ENCODE results near the gene PTGER2.
A peak's percentile ranks its signal among the peaks of the same experiment; 100 is the strongest.

The PTGER2 gene

GRCh38 chr14:52304248-52304904 lies 9.7 kb upstream of the PTGER2 start:
- DNase-seq (ENCODE audit: insufficient read length, low spot score) (no peak), FAIRE-seq (peak; percentile 76)

GRCh38 chr14:52305014-52305413 lies 9.1 kb upstream of the PTGER2 start:
- DNase-seq (ENCODE audit: insufficient read length, low spot score): no peak
- no peak for FAIRE-seq

- FAIRE-seq: peak; percentile 31
Measured at GRCh38 chr14:52307376-52307775, 6.7 kb upstream of the PTGER2 start.

GRCh38 chr14:52307905-52308304 lies 6.2 kb upstream of the PTGER2 start:
- FAIRE-seq: no peak
- no peak for DNase-seq (ENCODE audit: insufficient read length, low spot score)

More at GRCh38 chr14:52307376-52307775, 6.7 kb upstream of the PTGER2 start:
- no peak for DNase-seq (ENCODE audit: insufficient read length, low spot score)

- DNase-seq (ENCODE audit: insufficient read length, low spot score) (no peak), FAIRE-seq (no peak)
Measured at GRCh38 chr14:52310541-52310940, 3.6 kb upstream of the PTGER2 start.

- no peak for FAIRE-seq
Measured at GRCh38 chr14:52312931-52313355, 1.2 kb upstream of the PTGER2 start.

GRCh38 chr14:52313462-52313861 lies 650 bp upstream of the PTGER2 start:
- FAIRE-seq (peak; percentile 54), DNase-seq (ENCODE audit: insufficient read length, low spot score) (no peak)

More at GRCh38 chr14:52312931-52313355, 1.2 kb upstream of the PTGER2 start:
- DNase-seq (ENCODE audit: insufficient read length, low spot score): no peak

GRCh38 chr14:52314595-52315354 lies 663 bp downstream of the PTGER2 start:
- DNase-seq (ENCODE audit: insufficient read length, low spot score) (peak; percentile 50), FAIRE-seq (peak; percentile 94)

GRCh38 chr14:52315355-52315718 lies 1.2 kb downstream of the PTGER2 start:
- FAIRE-seq (no peak), DNase-seq (ENCODE audit: insufficient read length, low spot score) (no peak)

- DNase-seq (ENCODE audit: insufficient read length, low spot score) (no peak), FAIRE-seq (no peak)
Measured at GRCh38 chr14:52318062-52318461, 4.0 kb downstream of the PTGER2 start.

GRCh38 chr14:52318826-52319645 lies 4.9 kb downstream of the PTGER2 start:
- FAIRE-seq: peak; percentile 16
- DNase-seq (ENCODE audit: insufficient read length, low spot score): no peak

GRCh38 chr14:52319919-52320318 lies 5.8 kb downstream of the PTGER2 start:
- no peak for FAIRE-seq
- no peak for DNase-seq (ENCODE audit: insufficient read length, low spot score)

- FAIRE-seq: no peak
- no peak for DNase-seq (ENCODE audit: insufficient read length, low spot score)
Measured at GRCh38 chr14:52325126-52325525, 11.0 kb downstream of the PTGER2 start.

- no peak for DNase-seq (ENCODE audit: insufficient read length, low spot score)
- FAIRE-seq: peak; percentile 44
Measured at GRCh38 chr14:52325630-52326029, 11.5 kb downstream of the PTGER2 start.

- FAIRE-seq (peak; percentile 94), DNase-seq (ENCODE audit: insufficient read length, low spot score) (no peak)
Measured at GRCh38 chr14:52327374-52328226, 13.5 kb downstream of the PTGER2 start.

GRCh38 chr14:52328276-52328675 lies 14.2 kb downstream of the PTGER2 start:
- peak; percentile 35 for DNase-seq (ENCODE audit: insufficient read length, low spot score)
- no peak for FAIRE-seq

GRCh38 chr14:52329678-52330369 lies 15.7 kb downstream of the PTGER2 start:
- FAIRE-seq: peak; percentile 83
- no peak for DNase-seq (ENCODE audit: insufficient read length, low spot score)

- DNase-seq (ENCODE audit: insufficient read length, low spot score): no peak
- no peak for FAIRE-seq
Measured at GRCh38 chr14:52332269-52332668, 18.2 kb downstream of the PTGER2 start.

- peak; percentile 44 for FAIRE-seq
- DNase-seq (ENCODE audit: insufficient read length, low spot score): no peak
Measured at GRCh38 chr14:52333108-52333507, 19.0 kb downstream of the PTGER2 start.
